GM23338 (cell line): Measurements from ENCODE around the gene USP21. TPM values are rescaled to one million over a fixed set of nuclear protein-coding genes. Genes with fewer than 3 reads are reported as not detected.

Experiments
- ATAC-seq: fragments of 200-7000 bp; cut with Tn5 transposase; 3 replicates; pipeline ENCODE4 v1.9.1; 2020
- DNase-seq: peaks from one replicate; pipeline ENCODE4 v3.0.0-alpha.2; 2015; ENCODE audit warnings: low spot score
- H2AFZ ChIP-seq: fragments of 200-600 bp; sonication (generic); 2 replicates; pipeline ENCODE4 v1.8.0; 2016; ENCODE audit warnings: antibody characterized with exemption, mild to moderate bottlenecking, moderate library complexity
- H3F3A ChIP-seq: fragments of 200-600 bp; sonication (generic); replicated peaks from 2 replicates; pipeline ENCODE4 v1.8.0; 2017; ENCODE audit warnings: antibody characterized with exemption, mixed run types, low read depth
- H3K27ac ChIP-seq: fragments of 200-600 bp; sonication (generic); 2 replicates; pipeline ENCODE4 v1.6.1; 2016; ENCODE audit warnings: low read depth
- H3K27me3 ChIP-seq: fragments of 200-600 bp; sonication (generic); 2 replicates; pipeline ENCODE4 v1.8.0; 2016; ENCODE audit warnings: mild to moderate bottlenecking, mixed run types, moderate library complexity; ENCODE audit not compliant: insufficient read depth
- H3K36me3 ChIP-seq: fragments of 200-600 bp; sonication (generic); 2 replicates; pipeline ENCODE4 v1.8.0; 2016; ENCODE audit warnings: mild to moderate bottlenecking; ENCODE audit not compliant: insufficient read depth
- H3K4me1 ChIP-seq: fragments of 200-600 bp; sonication (generic); 2 replicates; pipeline ENCODE4 v1.8.0; 2016; ENCODE audit warnings: mild to moderate bottlenecking, moderate library complexity; ENCODE audit not compliant: insufficient read depth
- H3K4me2 ChIP-seq: fragments of 200-600 bp; sonication (generic); 2 replicates; pipeline ENCODE4 v1.7.1; 2017; ENCODE audit warnings: mixed run types
- H3K4me3 ChIP-seq: fragments of 200-600 bp; sonication (generic); 2 replicates; pipeline ENCODE4 v1.6.1; 2016; ENCODE audit warnings: mixed run types
- H3K79me2 ChIP-seq: fragments of 200-600 bp; sonication (generic); replicated peaks from 2 replicates; pipeline ENCODE4 v1.8.0; 2017; ENCODE audit warnings: mild to moderate bottlenecking; ENCODE audit not compliant: insufficient read depth
- H3K9me2 ChIP-seq: fragments of 200-600 bp; sonication (generic); 2 replicates; pipeline ENCODE4 v1.8.0; 2017; ENCODE audit not compliant: insufficient read depth
- H4K20me1 ChIP-seq: fragments of 200-600 bp; sonication (generic); replicated peaks from 2 replicates; pipeline ENCODE4 v1.8.0; 2017; ENCODE audit warnings: mild to moderate bottlenecking; ENCODE audit not compliant: insufficient read depth
- H3K27ac Mint-ChIP-seq: 2 replicates; pipeline ENCODE4 v1.8.0; 2020; ENCODE audit warnings: inconsistent platforms, mild to moderate bottlenecking, moderate library complexity, mixed read lengths
- H3K27me3 Mint-ChIP-seq: 3 replicates; pipeline ENCODE4 v1.8.0; 2022; ENCODE audit warnings: low read depth, mild to moderate bottlenecking, moderate library complexity, mixed read lengths, inconsistent platforms; ENCODE audit not compliant: insufficient read depth, poor library complexity
- H3K36me3 Mint-ChIP-seq: 3 replicates; pipeline ENCODE4 v1.8.0; 2021; ENCODE audit warnings: low read depth, mild to moderate bottlenecking, inconsistent platforms, moderate library complexity, mixed read lengths
- H3K4me1 Mint-ChIP-seq: 3 replicates; pipeline ENCODE4 v1.8.0; 2020; ENCODE audit warnings: mild to moderate bottlenecking, inconsistent platforms, mixed read lengths
- H3K4me3 Mint-ChIP-seq: 3 replicates; pipeline ENCODE4 v1.8.0; 2021; ENCODE audit warnings: moderate library complexity, mild to moderate bottlenecking, inconsistent platforms, mixed read lengths
- H3K9me3 Mint-ChIP-seq: 3 replicates; pipeline ENCODE4 v1.8.0; 2020; ENCODE audit warnings: moderate library complexity, mild to moderate bottlenecking, inconsistent platforms, mixed read lengths
- CTCF ChIP-seq, 2 experiments: fragments of 200-600 bp in 1 of 2; sonication (generic) in 1 of 2; conservative IDR thresholded peaks; 2 replicates each; pipeline versions ENCODE4 v1.5.1 to v1.6.1; 2016 to 2017; ENCODE audit warnings: antibody characterized with exemption in 2 of 2, low read depth in 2 of 2, mild to moderate bottlenecking in 2 of 2, moderate library complexity in 1 of 2
- STAT1 ChIP-seq: IDR thresholded peaks from one replicate; pipeline ENCODE4 v1.6.1; 2016; ENCODE audit warnings: antibody characterized with exemption; ENCODE audit not compliant: unreplicated experiment
- ZNF331 ChIP-seq: fragments of 250-450 bp; sonication (Bioruptor Pico); IDR thresholded peaks from 2 replicates; pipeline ENCODE4 v1.5.0; 2020; ENCODE audit warnings: low read depth, mild to moderate bottlenecking, moderate library complexity
- polyA plus RNA-seq: library from polyadenylated mRNA; unstranded; fragments of >200 nt; fragmentation: Nextera tagmentation; extraction: Ambion mirVana; gene quantifications from 2 replicates; pipeline ENCODE4 v1.2.1, GENCODE V29; 2016
- total RNA-seq: library from RNA; depleted of rRNA; stranded (reverse); fragments of >200 nt; shearing (Covaris generic); gene quantifications from 2 replicates; pipeline ENCODE4 v1.2.3, GENCODE V29; 2014

Gene USP21
- total and polyA plus RNA-seq, 2 experiments from 2014 or later, result 17.9 to 25.6 TPM

GRCh38 chr1:161192476-161193465 lies 33.5 kb downstream of the USP21 start:
- Mint-ChIP-seq H3K27me3 (peaks cover 6% of the 10 kb centered on the region), H3K4me1 (peaks cover 25% of the 10 kb centered on the region), H3K9me3 (no peaks in the 10 kb centered on the region), H3K4me3 (no peak overlapping the region; the same call in 2 of the 3 replicates), H3K36me3 (peaks cover 11% of the 10 kb centered on the region; the same call in 2 of the 3 replicates), H3K27ac (no peak overlapping the region)
- Histone ChIP-seq H3F3A (0 out of 2 replicates have a peak, but pooled peaks cover 3% of the 10 kb centered on the region), H3K4me2 (no peak overlapping the region), H3K36me3 (no peaks in the 10 kb centered on the region), H4K20me1 (no peaks in the 10 kb centered on the region), H3K27ac (no peak overlapping the region), H2AFZ (no peak overlapping the region), H3K9me2 (no peaks in the 10 kb centered on the region), H3K27me3 (no peaks in the 10 kb centered on the region), H3K4me3 (no peak overlapping the region), H3K79me2 (no peaks in the 10 kb centered on the region), H3K4me1 (peaks cover 19% of the 10 kb centered on the region)
- ATAC-seq (peak; percentile 76), DNase-seq (peak; percentile 93)
- TF ChIP-seq ZNF331 (CRISPR knock-in tag), result no peak
- peak; percentile 88 to 94 for TF ChIP-seq CTCF (conservative IDR thresholded peaks at IDR 0.05; ENCODE audit: low read depth in 2 of 2)

- DNase-seq (no peak), ATAC-seq (no peak)
- Mint-ChIP-seq H3K27me3 (peaks cover 9% of the 10 kb centered on the region), H3K4me3 (no peak overlapping the region), H3K36me3 (peaks cover 11% of the 10 kb centered on the region; the same call in 2 of the 3 replicates), H3K9me3 (no peaks in the 10 kb centered on the region), H3K4me1 (peaks cover 32% of the 10 kb centered on the region), H3K27ac (no peak overlapping the region)
- H3K79me2 ChIP-seq, result no peaks in the 10 kb centered on the region
- H2AFZ ChIP-seq, result no peak overlapping the region
- H3K27ac ChIP-seq, result no peak overlapping the region
- no peak overlapping the region for H3K4me2 ChIP-seq
- no peaks in the 10 kb centered on the region for H3K27me3 ChIP-seq
- TF ChIP-seq STAT1, result no peak
- TF ChIP-seq CTCF (conservative IDR thresholded peaks at IDR 0.05; ENCODE audit: low read depth in 2 of 2), result peak in 1 of 2 experiments; percentile 36; a peak in 2 of 4 replicates
- H3K9me2 ChIP-seq, result no peaks in the 10 kb centered on the region
- H3K36me3 ChIP-seq, result no peaks in the 10 kb centered on the region
- H4K20me1 ChIP-seq, result no peaks in the 10 kb centered on the region
- peaks cover 27% of the 10 kb centered on the region for H3K4me1 ChIP-seq
- 0 out of 2 replicates have a peak, but pooled peaks cover 3% of the 10 kb centered on the region for H3F3A ChIP-seq
- H3K4me3 ChIP-seq, result no peak overlapping the region
Observed at GRCh38 chr1:161193561-161194235, 34.4 kb downstream of the USP21 start.
